Measurements from ENCODE around the gene GATD1. TPM values are rescaled to one million over a fixed set of nuclear protein-coding genes. Genes with fewer than 3 reads are reported as not detected.
"Not testable (repeated sequence)": the region's sequence is repeated elsewhere in the genome, so short reads cannot be mapped to it uniquely, and the experiment has no call there.

GATD1 gene
- total RNA-seq, 1 donor from 2014 or later: 81.7 TPM

- Mint-ChIP-seq H3K9me3 (no peaks in the 10 kb centered on the region), H3K4me3 (no peak overlapping the region), H3K27me3 (no peaks in the 10 kb centered on the region), H3K27ac (peak overlapping the region; percentile 53), H3K36me3 (ENCODE audit: low read depth) (peaks cover 50% of the 10 kb centered on the region), H3K4me1 (peaks cover 15% of the 10 kb centered on the region)
- intact Hi-C loops (cut with micrococcal nuclease): no loop called here
- DNase-seq: no peak
Observed at GRCh38 chr11:763073-763463, 14.2 kb downstream of the GATD1 start.

GRCh38 chr11:762421-763072 lies 14.7 kb downstream of the GATD1 start:
- intact Hi-C loops (cut with micrococcal nuclease): no loop called here
- DNase-seq: no peak
- no peaks in the 10 kb centered on the region for H3K9me3 Mint-ChIP-seq
- no peak overlapping the region for H3K4me3 Mint-ChIP-seq
- peaks cover 15% of the 10 kb centered on the region for H3K4me1 Mint-ChIP-seq
- H3K36me3 Mint-ChIP-seq (ENCODE audit: low read depth): peaks cover 50% of the 10 kb centered on the region
- no peaks in the 10 kb centered on the region for H3K27me3 Mint-ChIP-seq
- H3K27ac Mint-ChIP-seq: no peak overlapping the region

- Mint-ChIP-seq H3K27ac (no peak overlapping the region), H3K4me1 (peaks cover 10% of the 10 kb centered on the region), H3K4me3 (no peak overlapping the region), H3K9me3 (no peaks in the 10 kb centered on the region), H3K36me3 (ENCODE audit: low read depth) (peaks cover 50% of the 10 kb centered on the region), H3K27me3 (no peaks in the 10 kb centered on the region)
- DNase-seq: no peak
- intact Hi-C loops (cut with micrococcal nuclease): no loop called here
Observed at GRCh38 chr11:761526-762108, 15.7 kb downstream of the GATD1 start.

DNA sequence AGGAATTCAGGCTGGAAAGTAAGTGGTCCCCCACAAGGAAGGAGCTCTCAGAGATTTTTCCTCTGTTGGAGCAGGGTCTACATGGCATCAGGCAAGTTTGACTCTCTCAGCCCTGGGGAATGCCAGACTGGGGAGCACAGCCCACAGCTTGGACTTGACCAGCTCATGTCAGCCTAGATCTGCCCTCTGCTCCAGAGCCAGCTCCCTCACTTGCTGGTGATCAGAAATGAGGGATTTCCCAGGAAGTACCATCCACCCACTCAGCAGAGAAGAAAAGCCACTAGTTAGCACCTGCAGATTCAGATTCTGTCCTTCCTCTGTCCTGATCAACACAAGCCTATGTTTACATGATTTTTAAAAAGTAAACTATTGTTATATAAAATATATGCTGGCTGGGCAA lies 17.1 kb downstream of the GATD1 start:
- peaks cover 52% of the 10 kb centered on the region for H3K36me3 Mint-ChIP-seq (ENCODE audit: low read depth)
- intact Hi-C loops (cut with micrococcal nuclease): no loop called here
- no peaks in the 10 kb centered on the region for H3K9me3 Mint-ChIP-seq
- H3K27me3 Mint-ChIP-seq: no peaks in the 10 kb centered on the region
- no peak for DNase-seq
- H3K27ac Mint-ChIP-seq: peak overlapping the region; percentile 54
- no peak overlapping the region for H3K4me3 Mint-ChIP-seq
- peaks cover 9% of the 10 kb centered on the region for H3K4me1 Mint-ChIP-seq

- Mint-ChIP-seq H3K27ac (peak overlapping the region; percentile 26), H3K27me3 (no peaks in the 10 kb centered on the region), H3K4me1 (peaks cover 14% of the 10 kb centered on the region), H3K4me3 (peak overlapping the region; percentile 70), H3K36me3 (ENCODE audit: low read depth) (peaks cover 11% of the 10 kb centered on the region), H3K9me3 (no peaks in the 10 kb centered on the region)
- DNase-seq: no peak
- intact Hi-C loops (cut with micrococcal nuclease): no loop called here
Observed at GRCh38 chr11:749731-750130, 27.6 kb downstream of the GATD1 start.

DNA sequence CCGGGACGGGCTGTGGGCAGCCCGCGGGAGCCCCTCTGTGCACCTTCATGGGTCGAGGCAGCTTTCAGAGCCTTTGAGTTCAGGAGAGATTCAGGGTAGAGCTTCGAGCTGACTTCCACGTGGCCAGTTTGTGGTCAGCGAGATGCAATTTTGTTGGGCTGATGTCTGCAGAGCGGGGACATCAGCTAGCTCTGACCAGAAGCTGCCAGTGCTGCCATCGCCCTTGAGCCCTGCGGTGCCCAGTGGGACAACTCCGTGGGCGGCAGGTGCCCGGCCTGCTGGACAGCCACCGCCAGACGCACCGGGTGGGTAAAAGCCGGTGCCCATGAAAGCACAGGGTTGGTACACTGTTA lies 29.3 kb downstream of the GATD1 start:
- H3K4me3 Mint-ChIP-seq: peak overlapping the region; percentile 90
- H3K27me3 Mint-ChIP-seq: no peaks in the 10 kb centered on the region
- H3K4me1 Mint-ChIP-seq: peaks cover 14% of the 10 kb centered on the region
- peak overlapping the region; percentile 82 for H3K27ac Mint-ChIP-seq
- H3K9me3 Mint-ChIP-seq: no peaks in the 10 kb centered on the region
- intact Hi-C loops (cut with micrococcal nuclease): no loop called here
- peak; percentile 73 for DNase-seq
- peaks cover 11% of the 10 kb centered on the region for H3K36me3 Mint-ChIP-seq (ENCODE audit: low read depth)

GRCh38 chr11:747158-748006 lies 29.9 kb downstream of the GATD1 start, which contains the start of gene TALDO1:
TSS of gene TALDO1 (plus strand) at chr11:747464. CDS start at chr11:747482, 18 bp downstream.
- intact Hi-C loops (cut with micrococcal nuclease): loop anchor here (2.0 kb wide), 2 partner anchors 19 to 49 kb away; no protein-coding TSS in a partner anchor
- DNase-seq: peak; percentile 97
- no peaks in the 10 kb centered on the region for H3K27me3 Mint-ChIP-seq
- H3K4me1 Mint-ChIP-seq: peaks cover 14% of the 10 kb centered on the region
- H3K9me3 Mint-ChIP-seq: no peaks in the 10 kb centered on the region
- H3K36me3 Mint-ChIP-seq (ENCODE audit: low read depth): peaks cover 8% of the 10 kb centered on the region
- peak within 1 kb of the TSS; percentile 82 for H3K27ac Mint-ChIP-seq
- peak within 1 kb of the TSS; percentile 90 for H3K4me3 Mint-ChIP-seq

DNA sequence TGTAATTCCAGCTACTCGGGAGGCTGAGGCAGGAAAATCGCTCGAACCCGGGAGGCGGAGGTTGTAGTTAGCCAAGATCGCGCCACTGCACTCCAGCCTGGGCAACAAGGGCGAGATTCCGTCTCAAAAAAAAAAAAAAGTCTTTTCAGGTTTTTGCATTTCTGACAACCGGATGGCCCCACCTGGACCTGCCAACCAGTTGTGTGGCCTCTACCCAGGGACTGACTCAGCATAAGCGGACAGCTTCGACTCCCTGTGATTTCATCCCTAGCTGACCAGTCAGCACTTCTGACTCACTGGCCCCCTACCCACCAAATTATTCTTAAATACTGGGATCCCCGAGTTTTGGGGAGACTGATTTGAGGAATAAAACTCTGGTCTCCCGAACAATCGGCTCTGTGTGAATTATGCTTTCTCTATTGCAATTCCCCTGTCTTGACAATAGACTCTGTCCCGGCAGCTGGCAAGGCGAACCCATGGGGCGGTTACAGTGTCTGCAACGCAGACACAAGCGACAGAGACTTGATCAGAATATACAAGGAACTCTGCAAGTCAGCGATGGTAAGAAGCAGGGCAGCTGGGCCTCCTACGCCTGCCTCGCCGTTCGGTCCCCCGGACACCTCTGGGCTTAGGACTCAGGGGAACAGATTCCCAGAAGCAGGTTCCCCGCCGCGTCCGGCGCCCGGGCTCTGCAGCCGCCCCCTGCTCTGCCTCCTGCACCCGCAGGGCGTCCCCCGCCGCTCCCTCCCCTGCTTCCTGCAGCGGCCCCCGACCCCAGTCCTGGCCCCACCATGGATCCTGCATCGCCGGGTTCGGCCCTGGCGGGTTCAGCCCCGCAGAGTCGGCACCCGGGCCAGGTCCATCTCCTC lies 30.8 kb downstream of the GATD1 start:
- intact Hi-C loops (cut with micrococcal nuclease): loop anchor here (2.0 kb wide), 2 partner anchors 18 to 50 kb away; no protein-coding TSS in a partner anchor
- peak; percentile 82 for DNase-seq
- Mint-ChIP-seq H3K9me3 (no peaks in the 10 kb centered on the region), H3K4me3 (peak overlapping the region; percentile 90), H3K27ac (peak overlapping the region; percentile 46), H3K27me3 (no peaks in the 10 kb centered on the region), H3K4me1 (peaks cover 14% of the 10 kb centered on the region), H3K36me3 (ENCODE audit: low read depth) (peaks cover 7% of the 10 kb centered on the region)

- no peaks in the 10 kb centered on the region for H3K9me3 Mint-ChIP-seq
- H3K27ac Mint-ChIP-seq: no peak overlapping the region
- no peak overlapping the region for H3K4me3 Mint-ChIP-seq
- no peak for DNase-seq
- intact Hi-C loops (cut with micrococcal nuclease): no loop called here
- H3K36me3 Mint-ChIP-seq (ENCODE audit: low read depth): peaks cover 7% of the 10 kb centered on the region
- H3K27me3 Mint-ChIP-seq: no peaks in the 10 kb centered on the region
- peaks cover 14% of the 10 kb centered on the region for H3K4me1 Mint-ChIP-seq
Observed at GRCh38 chr11:745428-745827, 31.9 kb downstream of the GATD1 start.

GRCh38 chr11:742571-743201 lies 34.6 kb downstream of the GATD1 start:
- Mint-ChIP-seq H3K4me3 (no peak overlapping the region), H3K9me3 (no peaks in the 10 kb centered on the region), H3K27me3 (peaks cover 9% of the 10 kb centered on the region), H3K36me3 (ENCODE audit: low read depth) (no peaks in the 10 kb centered on the region), H3K27ac (no peak overlapping the region), H3K4me1 (peaks cover 8% of the 10 kb centered on the region)
- intact Hi-C loops (cut with micrococcal nuclease): no loop called here
- DNase-seq: no peak

- DNase-seq: no peak
- Mint-ChIP-seq H3K36me3 (ENCODE audit: low read depth) (no peaks in the 10 kb centered on the region), H3K9me3 (no peaks in the 10 kb centered on the region), H3K4me1 (peaks cover 13% of the 10 kb centered on the region), H3K27me3 (peaks cover 13% of the 10 kb centered on the region), H3K27ac (no peak overlapping the region), H3K4me3 (no peak overlapping the region)
- intact Hi-C loops (cut with micrococcal nuclease): no loop called here
Observed at GRCh38 chr11:742156-742546, 35.1 kb downstream of the GATD1 start.

GRCh38 chr11:737899-738298 lies 39.4 kb downstream of the GATD1 start:
- H3K4me1 Mint-ChIP-seq: peaks cover 14% of the 10 kb centered on the region
- not testable (repeated sequence) for DNase-seq, H3K27ac Mint-ChIP-seq

DNA sequence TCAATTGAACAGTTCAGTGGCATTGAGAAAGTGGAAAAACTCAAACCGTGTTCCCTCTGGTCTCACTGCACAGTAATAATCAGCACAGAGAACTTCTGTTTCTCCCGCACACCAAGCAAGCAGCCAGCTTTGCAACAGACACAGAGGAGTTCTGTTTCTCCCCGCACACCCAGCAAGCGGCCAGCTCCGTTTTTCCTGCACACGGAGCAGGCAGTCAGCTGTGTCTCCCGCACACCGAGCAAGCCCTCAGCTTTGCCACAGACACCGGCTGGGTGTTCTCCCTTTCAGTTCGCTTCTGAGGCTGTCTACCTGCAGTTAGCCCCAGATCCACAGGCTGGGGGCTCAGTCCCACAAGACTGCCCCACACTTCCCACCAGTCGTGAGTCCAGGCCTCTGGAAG lies 39.9 kb downstream of the GATD1 start:
- H3K27ac Mint-ChIP-seq: no peak overlapping the region
- no peaks in the 10 kb centered on the region for H3K36me3 Mint-ChIP-seq (ENCODE audit: low read depth)
- H3K9me3 Mint-ChIP-seq: no peaks in the 10 kb centered on the region
- intact Hi-C loops (cut with micrococcal nuclease): no loop called here
- peak overlapping the region; percentile 68 for H3K4me3 Mint-ChIP-seq
- DNase-seq: no peak
- peaks cover 15% of the 10 kb centered on the region for H3K27me3 Mint-ChIP-seq
- peaks cover 14% of the 10 kb centered on the region for H3K4me1 Mint-ChIP-seq

More at GRCh38 chr11:737899-738298, 39.4 kb downstream of the GATD1 start:
- peak overlapping the region; percentile 68 for H3K4me3 Mint-ChIP-seq
- intact Hi-C loops (cut with micrococcal nuclease); H3K9me3 Mint-ChIP-seq; H3K36me3 Mint-ChIP-seq (ENCODE audit: low read depth): not testable (repeated sequence)
- peaks cover 15% of the 10 kb centered on the region for H3K27me3 Mint-ChIP-seq

All from activated CD4-positive, alpha-beta T cell treated with anti-CD3 and anti-CD28 coated beads, Interleukin-2, amount 10 ng/mL, durations not matched to agents 24 days and 14 days (primary cell).